Calu3 (cell line): ENCODE data around the gene AMOTL1. TPM values are rescaled to one million over a fixed set of nuclear protein-coding genes. Genes with fewer than 3 reads are reported as not detected.

ENCODE experiments used
- BruUV-seq: library from RNA; stranded (reverse); fragments of 400-500 nt; replicated peaks from 2 replicates; lab custom pipeline; 2021; lab: Mats Ljungman, UMichigan
- CTCF ChIA-PET: fragments of 300-600 bp; sonication (Branson Sonifier 250); formaldehyde crosslinking; loops from one replicate; lab custom pipeline; 2022; ENCODE audit warnings: antibody characterized with exemption; lab: Charles Lee
- DNase-seq: peaks from one replicate; pipeline ENCODE4 v3.0.0; 2022
- H3K27ac Mint-ChIP-seq: one replicate; pipeline ENCODE4 v1.8.0; 2022; ENCODE audit warnings: mixed read lengths; ENCODE audit not compliant: unreplicated experiment
- H3K27me3 Mint-ChIP-seq: one replicate; pipeline ENCODE4 v1.8.0; 2022; ENCODE audit warnings: mixed read lengths; ENCODE audit not compliant: unreplicated experiment
- H3K36me3 Mint-ChIP-seq: one replicate; pipeline ENCODE4 v1.8.0; 2022; ENCODE audit warnings: mild to moderate bottlenecking, moderate library complexity, mixed read lengths; ENCODE audit not compliant: insufficient read depth, unreplicated experiment
- H3K4me1 Mint-ChIP-seq: one replicate; pipeline ENCODE4 v1.8.0; 2022; ENCODE audit warnings: mild to moderate bottlenecking, low read depth, mixed read lengths; ENCODE audit not compliant: unreplicated experiment
- H3K4me3 Mint-ChIP-seq: one replicate; pipeline ENCODE4 v1.8.0; 2022; ENCODE audit warnings: mild to moderate bottlenecking, low read depth, moderate library complexity, mixed read lengths; ENCODE audit not compliant: unreplicated experiment
- H3K9me3 Mint-ChIP-seq: one replicate; pipeline ENCODE4 v1.8.0; 2022; ENCODE audit warnings: low read depth, mixed read lengths; ENCODE audit not compliant: unreplicated experiment
- CTCF ChIP-seq: fragments of 200-600 bp; IDR thresholded peaks from one replicate; pipeline ENCODE4 v1.8.0; 2022; ENCODE audit warnings: antibody characterized with exemption; ENCODE audit not compliant: unreplicated experiment
- intact Hi-C: fragments of 100-400 bp; cut with micrococcal nuclease; formaldehyde crosslinking; loops from one replicate; pipeline ENCODE4 v1.10.0; 2022; ENCODE audit not compliant: unreplicated experiment
- total RNA-seq: library from RNA; stranded (reverse); gene quantifications from 2 replicates; pipeline ENCODE4 v1.2.3, GENCODE V29; 2022

The AMOTL1 gene
- total RNA-seq, 1 experiment from 2014 or later, result 24.2 TPM

GRCh38 chr11:94864506-94865045 is 96.4 kb downstream of the AMOTL1 start:
- CTCF ChIA-PET, result interaction anchor here (0.6 kb wide), 1 partner anchor 93 kb away, joined by 4 read pairs; no protein-coding TSS in a partner anchor
- no peak for TF ChIP-seq CTCF
- BruUV-seq, result no TSS peak
- H3K4me3 Mint-ChIP-seq, result no peak overlapping the region
- peaks cover 3% of the 10 kb centered on the region for H3K36me3 Mint-ChIP-seq
- no peak for DNase-seq
- no peaks in the 10 kb centered on the region for H3K4me1 Mint-ChIP-seq
- H3K27ac Mint-ChIP-seq, result no peak overlapping the region
- no peaks in the 10 kb centered on the region for H3K27me3 Mint-ChIP-seq
- no peaks in the 10 kb centered on the region for H3K9me3 Mint-ChIP-seq
- intact Hi-C loops, result no loop called here

DNA sequence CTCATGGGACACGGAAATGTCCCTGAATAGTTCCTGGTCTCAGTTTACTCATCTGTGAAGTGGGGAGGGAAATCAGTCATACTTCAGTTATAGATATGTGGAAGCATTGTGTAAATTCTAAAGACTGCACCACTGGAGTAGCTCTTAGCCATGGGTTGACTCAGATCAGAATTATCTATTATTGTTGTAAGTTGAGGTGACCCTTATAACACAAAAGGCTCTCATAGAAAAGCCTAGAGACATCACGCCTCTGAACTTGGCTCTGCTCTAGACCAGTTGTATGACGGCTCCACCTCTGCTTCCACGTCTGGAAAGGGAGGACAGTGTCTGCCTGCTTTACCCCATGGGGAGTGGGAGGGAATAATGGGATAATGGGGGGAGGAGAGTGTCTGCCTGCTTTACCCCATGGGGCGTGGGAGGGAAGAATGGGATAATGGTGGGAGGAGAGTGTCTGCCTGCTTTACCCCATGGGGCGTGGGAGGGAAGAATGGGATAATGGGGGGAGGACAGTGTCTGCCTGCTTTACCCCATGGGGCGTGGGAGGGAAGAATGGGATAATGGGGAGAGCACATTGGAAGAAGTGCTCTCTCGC is 98.2 kb downstream of the AMOTL1 start:
- Mint-ChIP-seq H3K27ac (no peak overlapping the region), H3K36me3 (peaks cover 5% of the 10 kb centered on the region), H3K4me1 (no peaks in the 10 kb centered on the region)

DNA sequence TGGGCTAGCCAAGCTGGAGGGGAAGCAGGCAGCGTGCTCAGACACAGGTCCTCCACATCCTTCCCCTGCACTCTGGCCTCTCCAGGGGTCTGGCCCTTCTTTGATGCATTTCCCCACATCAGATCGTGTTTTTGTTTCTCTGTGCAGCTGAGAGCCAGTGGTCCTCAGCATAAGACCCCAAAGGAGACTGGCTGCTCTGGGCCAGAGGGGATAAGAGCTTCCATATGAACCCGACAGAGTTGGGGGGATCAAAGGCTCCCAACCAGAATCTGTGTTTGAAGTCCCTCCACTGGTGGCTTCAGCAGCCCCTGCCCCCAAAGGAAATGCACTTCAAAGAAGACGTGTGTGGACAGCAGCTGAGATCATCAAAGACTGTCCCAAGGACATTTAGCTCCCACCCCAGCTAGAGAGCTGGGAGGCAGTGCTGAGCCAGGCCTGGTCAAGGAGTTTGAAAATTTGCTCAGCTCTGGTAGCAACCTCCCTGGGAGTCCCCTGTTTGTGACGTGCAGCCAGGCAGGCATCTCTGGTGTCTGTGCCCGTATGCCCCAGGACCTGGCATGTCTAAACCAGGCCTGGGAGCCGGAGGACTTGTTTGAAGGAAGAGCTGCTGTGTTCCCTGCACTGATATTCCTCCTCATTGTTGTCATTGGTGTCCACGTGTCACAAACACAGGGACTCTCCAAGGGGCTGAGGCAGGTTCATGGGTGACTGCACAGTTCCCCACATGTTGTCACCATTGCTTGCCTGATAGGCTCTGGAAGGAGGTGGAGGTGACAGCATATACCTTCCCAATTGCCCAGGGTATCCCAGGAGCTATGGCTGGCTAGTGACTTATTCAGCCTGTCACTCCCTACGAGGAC is 99.0 kb downstream of the AMOTL1 start:
- no peak for TF ChIP-seq CTCF
- no TSS peak for BruUV-seq
- no peak overlapping the region for H3K27ac Mint-ChIP-seq
- no peaks in the 10 kb centered on the region for H3K27me3 Mint-ChIP-seq
- H3K36me3 Mint-ChIP-seq, result peaks cover 5% of the 10 kb centered on the region
- CTCF ChIA-PET, result no interaction called here
- intact Hi-C loops, result no loop called here
- H3K4me1 Mint-ChIP-seq, result no peaks in the 10 kb centered on the region
- DNase-seq, result no peak
- H3K4me3 Mint-ChIP-seq, result no peak overlapping the region
- H3K9me3 Mint-ChIP-seq, result no peaks in the 10 kb centered on the region

More for the DNA sequence above, 98.2 kb downstream of the AMOTL1 start:
- CTCF ChIA-PET, result no interaction called here
- no peak overlapping the region for H3K4me3 Mint-ChIP-seq
- no peaks in the 10 kb centered on the region for H3K27me3 Mint-ChIP-seq
- no peak for DNase-seq
- no TSS peak for BruUV-seq
- intact Hi-C loops, result no loop called here
- H3K9me3 Mint-ChIP-seq, result no peaks in the 10 kb centered on the region
- no peak for TF ChIP-seq CTCF

- no TSS peak for BruUV-seq
- no peak for DNase-seq
- Mint-ChIP-seq H3K27me3 (no peaks in the 10 kb centered on the region), H3K36me3 (peaks cover 5% of the 10 kb centered on the region), H3K4me1 (no peaks in the 10 kb centered on the region), H3K4me3 (no peak overlapping the region), H3K9me3 (no peaks in the 10 kb centered on the region), H3K27ac (no peak overlapping the region)
- TF ChIP-seq CTCF, result no peak
- CTCF ChIA-PET, result no interaction called here
- intact Hi-C loops, result no loop called here
Observed at GRCh38 chr11:94868468-94868867, 100.3 kb downstream of the AMOTL1 start.
